Right cardiac atrium (tissue), 5 donors: ENCODE results near the gene UNC13C. TPM values are rescaled to one million over a fixed set of nuclear protein-coding genes. Genes with fewer than 3 reads are reported as not detected.

ENCODE experiments used
- ATAC-seq, 2 donors: fragments of 200-7000 bp; cut with Tn5 transposase; one replicate each; pipeline versions ENCODE4 v1.8.0 to v1.9.1; 2020; ENCODE audit warnings: moderate library complexity in 2 of 2, mild to moderate bottlenecking in 1 of 2
- DNase-seq, 3 donors: peaks; one replicate each; pipeline ENCODE4 v3.0.0-alpha.2; 2020
- H3K27ac ChIP-seq: one replicate; pipeline ENCODE4 v1.5.1; 2013; ENCODE audit warnings: mild to moderate bottlenecking, low read length, control low read depth, moderate library complexity
- H3K27me3 ChIP-seq: one replicate; pipeline ENCODE4 v1.6.1; 2013; ENCODE audit not compliant: control insufficient read depth, insufficient read depth
- H3K4me1 ChIP-seq: one replicate; pipeline ENCODE4 v1.6.1; 2013; ENCODE audit warnings: low read length; ENCODE audit not compliant: control insufficient read depth, insufficient read depth
- H3K4me3 ChIP-seq: one replicate; pipeline ENCODE4 v1.5.1; 2013; ENCODE audit warnings: low read length, control low read depth
- H3K9me3 ChIP-seq: one replicate; pipeline ENCODE4 v1.6.1; 2013; ENCODE audit warnings: low read length; ENCODE audit not compliant: control insufficient read depth
- WGBS: extraction: QIAGEN DNeasy Blood & Tissue Kit; methylation state at CpG from one replicate; pipeline ENCODE4 v1.1.7; 2013; 5-methylcytosine and 5-hydroxymethylcytosine counted together
- intact Hi-C, 4 donors: fragments of 100-400 bp; cut with DNase I; formaldehyde crosslinking; loops; one replicate each; pipeline versions ENCODE4 v1.11.0 to v1.14.0; 2022 to 2023
- polyA plus RNA-seq: library from polyadenylated mRNA; stranded (reverse); fragments of 200-250 nt; gene quantifications from one replicate; pipeline ENCODE4 v1.2.3, GENCODE V29; 2013
- total RNA-seq, 4 donors: library from RNA; stranded (reverse); fragmentation: NEBNext Ultra II Directional; extraction: Animal tissue kit (Norgen Biotek cat#: 25700); gene quantifications; one replicate each; pipeline ENCODE4 v1.2.1, GENCODE V29; 2021
- donor health status: healthy with polysubstance abuse.
- donor health status: DM: no; HTN: yes; CAD: no.
- donor health status: DM: no; HTN: no; CAD: no.
- donor health status: DM: no; HTN: yes; CAD: no; lungs with severe emphysema.
- donor health status: DM: yes; HTN: yes; CAD: no.

Gene UNC13C
- total and polyA plus RNA-seq, 5 donors, result 0.05 to 0.57 (median 0.21) TPM

DNA sequence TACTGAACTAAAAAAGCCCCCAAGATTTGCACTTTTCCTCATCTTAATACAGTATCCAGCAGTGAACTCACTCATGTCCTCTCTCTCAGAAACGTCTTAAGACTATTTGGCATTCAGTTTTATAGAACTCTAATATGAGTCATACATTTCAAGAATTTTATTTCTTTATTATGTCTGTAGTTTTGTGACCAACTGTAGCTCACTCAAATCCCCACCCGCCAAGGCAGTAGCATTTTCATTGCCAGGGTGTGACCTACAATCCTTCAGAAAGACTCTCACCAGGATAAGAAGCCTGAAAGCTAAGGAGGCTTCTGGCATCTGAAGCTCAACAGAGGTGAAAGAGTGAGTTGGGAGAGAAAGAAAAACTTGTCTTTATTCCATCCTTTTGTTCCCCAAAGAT, 681.4 kb downstream of the UNC13C start:
- 57% methylated on average over 2 of the region's 2 CpGs for WGBS
- ATAC-seq, result no peak
- H3K4me1 ChIP-seq, result no peaks in the 10 kb centered on the region

DNA sequence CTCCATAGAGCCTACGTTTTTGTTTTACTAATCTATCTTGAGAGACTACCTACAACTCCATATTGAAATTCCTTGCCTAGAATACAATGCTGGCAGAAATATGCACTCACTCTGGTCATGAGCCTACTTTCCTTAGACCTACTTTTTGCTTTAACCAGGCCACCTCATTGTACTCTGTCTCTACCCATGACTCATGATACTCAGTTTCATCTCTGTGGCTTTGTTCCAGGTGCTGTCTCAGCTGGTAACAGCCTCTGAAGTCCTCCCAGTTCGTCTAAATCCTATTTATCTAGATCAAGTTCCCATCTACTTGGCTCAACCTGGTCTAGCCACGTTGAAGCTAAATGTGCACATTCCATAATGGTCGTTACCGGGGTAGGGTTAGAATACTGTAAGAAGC, 682.1 kb downstream of the UNC13C start:
- DNase-seq (no peak), ATAC-seq (no peak)
- no peak overlapping the region for H3K4me3 ChIP-seq
- intact Hi-C loops, result no loop called here
- 69% methylated on average over 5 of the region's 5 CpGs for WGBS
- no peaks in the 10 kb centered on the region for H3K4me1 ChIP-seq
- no peaks in the 10 kb centered on the region for H3K9me3 ChIP-seq
- H3K27ac ChIP-seq, result no peak overlapping the region
- no peaks in the 10 kb centered on the region for H3K27me3 ChIP-seq

More for the DNA sequence above, 681.4 kb downstream of the UNC13C start:
- H3K27me3 ChIP-seq, result no peaks in the 10 kb centered on the region
- H3K4me3 ChIP-seq, result no peak overlapping the region
- intact Hi-C loops, result loop anchor here in 1 of 4 donors (10.0 kb wide), 1 partner anchor 55 kb away; no protein-coding TSS in a partner anchor
- no peak for DNase-seq
- H3K27ac ChIP-seq, result no peak overlapping the region
- no peaks in the 10 kb centered on the region for H3K9me3 ChIP-seq

DNA sequence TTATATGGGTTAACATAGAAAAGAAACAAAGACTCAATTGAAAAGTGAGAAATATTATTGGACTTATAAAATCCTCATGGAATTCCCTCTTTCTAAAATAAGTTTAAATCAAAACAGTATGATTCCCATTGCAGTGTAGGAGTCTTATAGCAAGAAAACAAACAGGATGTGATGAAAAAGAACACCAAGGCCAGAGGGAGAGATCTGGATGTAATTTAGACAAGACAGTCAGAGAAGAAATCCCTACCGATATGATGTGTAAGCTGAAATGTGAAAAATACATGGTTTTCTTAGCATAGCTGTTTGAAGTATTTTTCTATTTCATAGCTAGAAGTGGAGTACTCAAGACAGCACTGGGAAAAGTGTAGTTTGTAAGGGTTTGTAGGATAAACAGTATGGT, 697.0 kb downstream of the UNC13C start:
- 73% methylated on average over 1 of the region's 1 CpG for whole genome bisulfite sequencing
- Histone ChIP-seq H3K4me1 (no peaks in the 10 kb centered on the region), H3K27me3 (no peaks in the 10 kb centered on the region), H3K27ac (no peak overlapping the region), H3K9me3 (no peaks in the 10 kb centered on the region), H3K4me3 (no peak overlapping the region)
- ATAC-seq (no peak), DNase-seq (no peak)
- intact Hi-C loops, result no loop called here

DNA sequence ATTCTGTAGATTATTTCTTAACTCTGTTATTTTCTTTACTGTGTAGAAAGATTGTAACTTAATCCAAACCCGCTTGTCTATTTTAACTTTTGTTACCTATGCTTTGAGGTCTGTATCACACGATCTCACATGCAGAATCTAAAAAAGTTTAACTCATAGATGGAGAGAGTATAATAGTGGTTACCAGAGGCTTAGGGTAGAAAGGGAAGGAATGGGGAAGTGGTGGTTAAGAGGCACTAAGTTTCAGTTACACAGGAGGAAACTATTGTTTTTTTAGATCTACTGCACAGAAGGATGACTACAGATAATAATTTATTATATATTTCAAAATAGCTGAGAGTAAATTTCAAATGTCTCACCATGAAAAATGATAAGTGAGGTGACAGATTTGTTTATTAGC, 703.3 kb downstream of the UNC13C start:
- ATAC-seq (no peak), DNase-seq (no peak)
- Histone ChIP-seq H3K27ac (no peak overlapping the region), H3K4me3 (no peak overlapping the region), H3K9me3 (no peaks in the 10 kb centered on the region), H3K4me1 (no peaks in the 10 kb centered on the region), H3K27me3 (no peaks in the 10 kb centered on the region)
- intact Hi-C loops, result no loop called here
- WGBS, result 67% methylated on average over 2 of the region's 2 CpGs

Other genes starting within 250 kb of the UNC13C start
- gene WDR72, start 218.8 kb upstream of the UNC13C start, total RNA-seq, result under 1 TPM; 0.11 to 0.31 (median 0.17) TPM
- 0.05 TPM for gene WDR72, start 218.8 kb upstream of the UNC13C start, polyA plus RNA-seq